ENCODE measurements around the gene PCSK6. TPM values are rescaled to one million over a fixed set of nuclear protein-coding genes. Genes with fewer than 3 reads are reported as not detected.

The PCSK6 gene
- 1 to 10 TPM; 1.5 to 2.4 (median 2.4) TPM for total RNA-seq
- 8.6 TPM for total RNA-seq (2013)

DNA sequence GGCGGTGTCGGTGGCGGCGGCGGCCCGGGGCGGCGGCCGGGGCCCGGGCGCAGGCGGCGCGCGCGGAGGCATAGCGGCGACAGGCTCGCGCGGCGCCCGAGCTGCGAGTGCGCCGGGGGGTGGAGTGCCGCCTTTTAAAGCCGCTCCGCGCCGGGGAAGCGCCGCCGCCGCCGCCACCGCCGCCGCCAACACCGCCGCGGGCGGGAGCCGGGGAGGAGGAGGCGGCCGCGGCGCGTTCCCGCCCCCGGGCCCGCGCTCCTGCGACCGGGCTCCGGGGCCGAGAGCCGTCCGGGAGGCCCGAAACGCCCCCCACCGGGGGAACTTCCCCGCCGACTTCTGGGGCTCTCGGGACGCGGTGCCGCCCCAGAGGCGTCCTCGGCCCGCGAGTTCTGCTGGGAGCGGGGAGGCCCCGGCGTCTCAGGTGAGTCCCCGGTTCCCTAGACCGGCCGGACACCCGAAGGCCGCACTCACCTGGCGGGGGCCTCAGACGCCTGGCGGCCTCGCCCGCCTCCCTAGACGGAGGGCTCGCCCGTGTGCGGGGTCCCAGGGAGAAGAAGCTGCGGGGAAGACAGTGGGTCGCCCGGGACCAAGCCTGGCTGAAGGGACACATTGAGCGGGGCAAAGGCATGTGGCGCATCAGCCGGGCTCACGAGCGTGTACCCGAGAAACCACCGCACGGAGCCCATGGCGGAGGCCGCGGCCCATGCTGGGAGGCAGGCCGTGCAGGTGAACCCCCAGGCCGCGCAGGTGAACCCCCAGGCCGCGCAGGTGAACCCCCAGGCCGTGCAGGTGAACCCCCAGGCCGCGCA is at the start of gene PCSK6:
Gene PCSK6, minus strand, starts transcription at position 109 of the 809 bp plus-strand sequence. Its CDS starts 37 bp downstream, at position 72.
- Histone ChIP-seq H3K27ac (ENCODE audit: low read length) (no peak within 1 kb of the TSS), H3K4me3 (ENCODE audit: low read length) (no peak within 1 kb of the TSS), H3K4me1 (ENCODE audit: control insufficient read depth, insufficient read depth, low read length) (no peaks in the 10 kb centered on the region), H3K36me3 (ENCODE audit: control insufficient read depth, insufficient read depth, low read length) (no peaks in the 10 kb centered on the region), H3K9me3 (ENCODE audit: control insufficient read depth, insufficient read depth, low read length) (no peaks in the 10 kb centered on the region), H3K27me3 (ENCODE audit: control insufficient read depth, insufficient read depth, low read length) (peaks cover 7% of the 10 kb centered on the region)
- H3K27ac Mint-ChIP-seq, result no peak within 1 kb of the TSS
- intact Hi-C loops (cut with micrococcal nuclease), result no loop called here
- WGBS (ENCODE audit: insufficient coverage), result 22% methylated on average over 110 of the region's 111 CpGs
- peaks cover 0 to 4% of the 10 kb centered on the region in 2 donors for H3K4me1 Mint-ChIP-seq
- peak within 1 kb of the TSS; percentile 67 for H3K4me3 Mint-ChIP-seq
- TF ChIP-seq CTCF (IDR thresholded peaks at IDR 0.05), result no peak
- ATAC-seq (peak in 1 of 3 donors; percentile 50), DNase-seq (no peak)
- no peaks in the 10 kb centered on the region for H3K9me3 Mint-ChIP-seq
- H3K36me3 Mint-ChIP-seq, result no peaks in the 10 kb centered on the region
- peaks cover 35 to 70% of the 10 kb centered on the region in 2 donors for H3K27me3 Mint-ChIP-seq (ENCODE audit: low read depth in 2 of 2)

DNA sequence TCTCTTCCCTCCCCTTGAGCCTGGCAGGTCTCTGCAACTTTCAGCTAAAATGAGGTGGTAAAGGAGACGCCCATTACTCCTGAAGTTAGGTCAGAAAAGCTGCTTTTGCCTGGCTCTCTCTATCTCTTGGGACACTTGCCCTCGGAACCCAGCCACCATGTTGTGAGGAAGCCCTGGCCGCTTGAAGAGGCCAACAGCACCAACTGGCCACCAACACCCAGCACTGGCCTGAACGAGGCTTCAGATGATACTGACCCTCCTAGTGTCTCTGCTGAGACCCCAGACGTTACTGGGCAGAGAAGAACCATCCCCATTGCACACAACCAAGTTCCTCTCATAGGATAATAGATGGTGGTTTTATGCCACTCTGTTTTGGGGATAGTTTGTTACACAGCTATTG is 49.5 kb upstream of the PCSK6 start:
- Histone ChIP-seq H3K36me3 (ENCODE audit: control insufficient read depth, insufficient read depth, low read length) (no peaks in the 10 kb centered on the region), H3K27ac (ENCODE audit: low read length) (no peak overlapping the region), H3K9me3 (ENCODE audit: control insufficient read depth, insufficient read depth, low read length) (no peaks in the 10 kb centered on the region), H3K27me3 (ENCODE audit: control insufficient read depth, insufficient read depth, low read length) (no peaks in the 10 kb centered on the region), H3K4me3 (ENCODE audit: low read length) (no peak overlapping the region), H3K4me1 (ENCODE audit: control insufficient read depth, insufficient read depth, low read length) (no peaks in the 10 kb centered on the region)
- Mint-ChIP-seq H3K36me3 (no peaks in the 10 kb centered on the region), H3K9me3 (no peaks in the 10 kb centered on the region), H3K27ac (no peak overlapping the region), H3K4me3 (no peak overlapping the region), H3K27me3 (ENCODE audit: low read depth in 2 of 2) (peaks cover 0 to 7% of the 10 kb centered on the region in 2 donors), H3K4me1 (no peaks in the 10 kb centered on the region)
- no peak for ATAC-seq
- TF ChIP-seq CTCF (IDR thresholded peaks at IDR 0.05), result no peak
- no peak for DNase-seq
- intact Hi-C loops (cut with micrococcal nuclease), result no loop called here
- WGBS (ENCODE audit: insufficient coverage), result 89% methylated on average over 4 of the region's 5 CpGs

GRCh38 chr15:101538177-101538576 is 48.7 kb upstream of the PCSK6 start:
- H3K4me1 Mint-ChIP-seq, result no peaks in the 10 kb centered on the region
- Histone ChIP-seq H3K27me3 (ENCODE audit: control insufficient read depth, insufficient read depth, low read length) (no peaks in the 10 kb centered on the region), H3K9me3 (ENCODE audit: control insufficient read depth, insufficient read depth, low read length) (no peaks in the 10 kb centered on the region), H3K4me1 (ENCODE audit: control insufficient read depth, insufficient read depth, low read length) (no peaks in the 10 kb centered on the region), H3K4me3 (ENCODE audit: low read length) (no peak overlapping the region), H3K27ac (ENCODE audit: low read length) (no peak overlapping the region), H3K36me3 (ENCODE audit: control insufficient read depth, insufficient read depth, low read length) (no peaks in the 10 kb centered on the region)
- H3K27ac Mint-ChIP-seq, result no peak overlapping the region
- intact Hi-C loops (cut with micrococcal nuclease), result no loop called here
- DNase-seq (no peak), ATAC-seq (no peak)
- peaks cover 0 to 7% of the 10 kb centered on the region in 2 donors for H3K27me3 Mint-ChIP-seq (ENCODE audit: low read depth in 2 of 2)
- no peak overlapping the region for H3K4me3 Mint-ChIP-seq
- no peak for TF ChIP-seq CTCF (IDR thresholded peaks at IDR 0.05)
- H3K36me3 Mint-ChIP-seq, result no peaks in the 10 kb centered on the region
- no peaks in the 10 kb centered on the region for H3K9me3 Mint-ChIP-seq
- WGBS (ENCODE audit: insufficient coverage), result 90% methylated on average over 3 of the region's 3 CpGs
